ENCODE data around the gene SETSIP.
"Not testable (repeated sequence)": the region's sequence is repeated elsewhere in the genome, so short reads cannot be mapped to it uniquely, and the experiment has no call there.

Gene SETSIP

GRCh38 chr1:92075311-92075710 lies at the start of gene SETSIP:
Gene SETSIP, minus strand, starts transcription at chr1:92075411. Its CDS starts 0 bp downstream, at chr1:92075411.
- no peak for DNase-seq (ENCODE audit: low read depth, low spot score)
- H3K27ac ChIP-seq = no peak within 1 kb of the TSS

GRCh38 chr1:92123868-92124267 lies 48.7 kb upstream of the SETSIP start:
- no peak for DNase-seq (ENCODE audit: low read depth, low spot score)
- H3K27ac ChIP-seq = no peak overlapping the region

- H3K27ac ChIP-seq = no peak overlapping the region
- DNase-seq (ENCODE audit: low read depth, low spot score) = peak; percentile 27
Measured at GRCh38 chr1:92118826-92119225, 43.6 kb upstream of the SETSIP start.

GRCh38 chr1:92117526-92117925 lies 42.3 kb upstream of the SETSIP start:
- DNase-seq (ENCODE audit: low read depth, low spot score) = no peak
- H3K27ac ChIP-seq = no peak overlapping the region

- DNase-seq (ENCODE audit: low read depth, low spot score) = no peak
Measured at GRCh38 chr1:92108631-92109030, 33.4 kb upstream of the SETSIP start.

GRCh38 chr1:92105546-92106081 lies 30.4 kb upstream of the SETSIP start:
- H3K27ac ChIP-seq = no peak overlapping the region
- DNase-seq (ENCODE audit: low read depth, low spot score) = no peak

More at GRCh38 chr1:92108631-92109030, 33.4 kb upstream of the SETSIP start:
- no peak overlapping the region for H3K27ac ChIP-seq

GRCh38 chr1:92096317-92096716 lies 21.1 kb upstream of the SETSIP start:
- peak; percentile 14 for DNase-seq (ENCODE audit: low read depth, low spot score)

GRCh38 chr1:92095874-92096273 lies 20.7 kb upstream of the SETSIP start:
- H3K27ac ChIP-seq = no peak overlapping the region
- no peak for DNase-seq (ENCODE audit: low read depth, low spot score)

More at GRCh38 chr1:92096317-92096716, 21.1 kb upstream of the SETSIP start:
- no peak overlapping the region for H3K27ac ChIP-seq

GRCh38 chr1:92094595-92094994 lies 19.4 kb upstream of the SETSIP start:
- no peak overlapping the region for H3K27ac ChIP-seq
- no peak for DNase-seq (ENCODE audit: low read depth, low spot score)

GRCh38 chr1:92094090-92094489 lies 18.9 kb upstream of the SETSIP start:
- H3K27ac ChIP-seq = no peak overlapping the region
- DNase-seq (ENCODE audit: low read depth, low spot score) = no peak

GRCh38 chr1:92091625-92092024 lies 16.4 kb upstream of the SETSIP start:
- H3K27ac ChIP-seq = no peak overlapping the region
- no peak for DNase-seq (ENCODE audit: low read depth, low spot score)

- no peak for DNase-seq (ENCODE audit: low read depth, low spot score)
Measured at GRCh38 chr1:92087542-92087941, 12.3 kb upstream of the SETSIP start.

GRCh38 chr1:92085727-92086126 lies 10.5 kb upstream of the SETSIP start:
- H3K27ac ChIP-seq = no peak overlapping the region
- DNase-seq (ENCODE audit: low read depth, low spot score) = no peak

More at GRCh38 chr1:92087542-92087941, 12.3 kb upstream of the SETSIP start:
- no peak overlapping the region for H3K27ac ChIP-seq

GRCh38 chr1:92084651-92085050 lies 9.4 kb upstream of the SETSIP start:
- DNase-seq (ENCODE audit: low read depth, low spot score) = no peak
- no peak overlapping the region for H3K27ac ChIP-seq

- H3K27ac ChIP-seq = peak overlapping the region; percentile 46
- no peak for DNase-seq (ENCODE audit: low read depth, low spot score)
Measured at GRCh38 chr1:92081031-92081430, 5.8 kb upstream of the SETSIP start.

- DNase-seq (ENCODE audit: low read depth, low spot score) = peak; percentile 2
- peak within 1 kb of the TSS; percentile 46 for H3K27ac ChIP-seq
Measured at GRCh38 chr1:92080128-92080985, 5.1 kb upstream of the SETSIP start, which contains the start of gene BTBD8. Gene BTBD8, plus strand, starts transcription at chr1:92080345. Its CDS starts 227 bp downstream, at chr1:92080572.

GRCh38 chr1:92079441-92079840 lies 4.2 kb upstream of the SETSIP start:
- H3K27ac ChIP-seq = no peak overlapping the region
- no peak for DNase-seq (ENCODE audit: low read depth, low spot score)

- not testable (repeated sequence) for H3K27ac ChIP-seq; DNase-seq (ENCODE audit: low read depth, low spot score)
Measured at GRCh38 chr1:92078077-92078476, 2.9 kb upstream of the SETSIP start.

- no peak for DNase-seq (ENCODE audit: low read depth, low spot score)
- H3K27ac ChIP-seq = no peak overlapping the region
Measured at GRCh38 chr1:92076363-92076762, 1.2 kb upstream of the SETSIP start.

GRCh38 chr1:92074446-92074845 lies 765 bp downstream of the SETSIP start:
- H3K27ac ChIP-seq; DNase-seq (ENCODE audit: low read depth, low spot score): not testable (repeated sequence)

- no peak for DNase-seq (ENCODE audit: low read depth, low spot score)
- H3K27ac ChIP-seq = no peak overlapping the region
Measured at GRCh38 chr1:92070892-92071291, 4.3 kb downstream of the SETSIP start.
